Motor neuron (in vitro differentiated cells): ENCODE measurements around the gene LARP1. TPM values are rescaled to one million over a fixed set of nuclear protein-coding genes. Genes with fewer than 3 reads are reported as not detected.
A peak's percentile ranks its signal among the peaks of the same experiment; 100 is the strongest.

Experiments used
- ATAC-seq, 8 experiments: fragments of 200-7000 bp; cut with Tn5 transposase; replicated peaks in 6 of 8; 2 replicates each; pipeline ENCODE4 v1.8.0; 2021; ENCODE audit warnings: mild to moderate bottlenecking in 8 of 8, moderate library complexity in 8 of 8
- H3K27ac ChIP-seq, 2 donors: fragments of 250-450 bp; sonication (Bioruptor Pico); 2 replicates each; pipeline ENCODE4 v1.9.0; 2021; ENCODE audit warnings: antibody characterized with exemption in 2 of 2, mild to moderate bottlenecking in 2 of 2, moderate library complexity in 1 of 2
- H3K4me1 ChIP-seq, 2 donors: fragments of 250-450 bp; sonication (Bioruptor Pico); replicated peaks in 1 of 2; 2 replicates each; pipeline ENCODE4 v1.6.1; 2021; ENCODE audit warnings: antibody characterized with exemption in 2 of 2, mild to moderate bottlenecking in 2 of 2, moderate library complexity in 1 of 2
- H3K4me3 ChIP-seq, 5 donors: fragments of 250-450 bp; sonication (Bioruptor Pico); 2 replicates each; pipeline ENCODE4 v1.9.0; 2021; ENCODE audit warnings: antibody characterized with exemption in 5 of 5, mild to moderate bottlenecking in 5 of 5, moderate library complexity in 4 of 5
- WGBS, 10 experiments: fragments of 450-650 bp; shearing (Covaris generic); methylation state at CpG; one replicate each; pipeline ENCODE4 v1.0.0; 2022; 5-methylcytosine and 5-hydroxymethylcytosine counted together
- in situ Hi-C, 9 experiments: fragments of 400-800 bp; cut with MboI; loops; one replicate each; pipeline ENCODE4 v1.15.0; 2021; ENCODE audit warnings: low sequenced_read_pairs in 9 of 9, low pct_unique_long_range_greater_than_20kb in 2 of 9; ENCODE audit not compliant: unreplicated experiment in 9 of 9
- total RNA-seq, 8 experiments: library from RNA; unstranded; fragments of 300-600 nt; gene quantifications; 2 replicates each; pipeline versions ENCODE4 v1.2.3 to v1.2.4, GENCODE V29; 2022

The LARP1 gene
- total RNA-seq, 8 experiments from 2014 or later: 59.1 to 209 (median 82.6) TPM

GRCh38 chr5:154771383-154771901 lies 16.3 kb downstream of the LARP1 start:
- Histone ChIP-seq H3K27ac (no peak overlapping the region), H3K4me1 (peaks cover 9 to 30% of the 10 kb centered on the region in 2 donors)
- in situ Hi-C loops: no loop called here

GRCh38 chr5:154773326-154773725 lies 18.1 kb downstream of the LARP1 start:
- in situ Hi-C loops: no loop called here
- Histone ChIP-seq H3K27ac (no peak overlapping the region), H3K4me1 (peaks cover 7 to 30% of the 10 kb centered on the region in 2 donors), H3K4me3 (no peak overlapping the region)
- 100% methylated on average over 1 to 2 of the region's 3 CpGs; no CpG with 5 or more reads in 7 of the 10 experiments for WGBS, 10 experiments
- ATAC-seq: no peak

More at GRCh38 chr5:154771383-154771901, 16.3 kb downstream of the LARP1 start:
- peak; percentile 52 to 95 (median 66) for ATAC-seq
- H3K4me3 ChIP-seq: no peak overlapping the region
- 0 to 100% (median 43%) methylated on average over 1 to 8 of the region's 10 CpGs; no CpG with 5 or more reads in 4 of the 10 experiments for WGBS, 10 experiments

- 75 to 100% (median 100%) methylated on average over 1 of the region's 1 CpG; no CpG with 5 or more reads in 5 of the 10 experiments for WGBS, 10 experiments
- in situ Hi-C loops: no loop called here
Observed at GRCh38 chr5:154776167-154776566, 21.0 kb downstream of the LARP1 start.

GRCh38 chr5:154778534-154778933 lies 23.4 kb downstream of the LARP1 start:
- Histone ChIP-seq H3K27ac (no peak overlapping the region), H3K4me3 (no peak overlapping the region), H3K4me1 (peaks cover 0 to 14% of the 10 kb centered on the region in 2 donors)
- WGBS, 10 experiments: 0 to 100% (median 89%) methylated on average over 1 to 2 of the region's 2 CpGs; no CpG with 5 or more reads in 3 of the 10 experiments
- in situ Hi-C loops: no loop called here
- ATAC-seq: no peak

More at GRCh38 chr5:154776167-154776566, 21.0 kb downstream of the LARP1 start:
- no peak for ATAC-seq
- Histone ChIP-seq H3K27ac (no peak overlapping the region), H3K4me1 (peaks cover 7% of the 10 kb centered on the region in 2 donors), H3K4me3 (no peak overlapping the region)

GRCh38 chr5:154779105-154779504 lies 23.9 kb downstream of the LARP1 start:
- no peak overlapping the region for H3K4me3 ChIP-seq
- peak in 2 of 8 experiments; percentile 9 to 72 for ATAC-seq
- H3K27ac ChIP-seq: no peak overlapping the region
- WGBS, 10 experiments: 0 to 100% (median 84%) methylated on average over 1 to 4 of the region's 4 CpGs; no CpG with 5 or more reads in 5 of the 10 experiments
- in situ Hi-C loops: no loop called here
- peaks cover 0 to 19% of the 10 kb centered on the region in 2 donors for H3K4me1 ChIP-seq

- in situ Hi-C loops: no loop called here
- WGBS, 10 experiments: 100% methylated on average over 1 of the region's 1 CpG; no CpG with 5 or more reads in 8 of the 10 experiments
- Histone ChIP-seq H3K4me3 (no peak overlapping the region), H3K4me1 (peaks cover 0 to 19% of the 10 kb centered on the region in 2 donors), H3K27ac (no peak overlapping the region)
- no peak for ATAC-seq
Observed at GRCh38 chr5:154780128-154780527, 25.0 kb downstream of the LARP1 start.

- ATAC-seq: peak; percentile 13 to 79 (median 58)
- Histone ChIP-seq H3K4me1 (peaks cover 0 to 19% of the 10 kb centered on the region in 2 donors), H3K27ac (no peak overlapping the region), H3K4me3 (no peak overlapping the region)
- WGBS, 10 experiments: 20 to 67% (median 46%) methylated on average over 1 to 2 of the region's 4 CpGs; no CpG with 5 or more reads in 7 of the 10 experiments
- in situ Hi-C loops: no loop called here
Observed at GRCh38 chr5:154782326-154782725, 27.1 kb downstream of the LARP1 start.

GRCh38 chr5:154782812-154783592 lies 27.8 kb downstream of the LARP1 start:
- Histone ChIP-seq H3K4me1 (peaks cover 0 to 19% of the 10 kb centered on the region in 2 donors), H3K4me3 (no peak overlapping the region), H3K27ac (no peak overlapping the region)
- ATAC-seq: peak in 6 of 8 experiments; percentile 8 to 44 (median 28)
- in situ Hi-C loops: no loop called here
- WGBS, 10 experiments: 80% methylated on average over 1 of the region's 1 CpG; no CpG with 5 or more reads in 9 of the 10 experiments

- 40 to 100% (median 81%) methylated on average over 1 to 5 of the region's 11 CpGs; no CpG with 5 or more reads in 1 of the 10 experiments for WGBS, 10 experiments
- Histone ChIP-seq H3K4me1 (peaks cover 0 to 19% of the 10 kb centered on the region in 2 donors), H3K4me3 (no peak overlapping the region), H3K27ac (no peak overlapping the region)
- in situ Hi-C loops: no loop called here
- ATAC-seq: peak in 7 of 8 experiments; percentile 14 to 46 (median 19)
Observed at GRCh38 chr5:154783774-154784460, 28.7 kb downstream of the LARP1 start.

GRCh38 chr5:154784856-154785255 lies 29.7 kb downstream of the LARP1 start:
- no peak overlapping the region for H3K4me3 ChIP-seq
- H3K27ac ChIP-seq: no peak overlapping the region
- peaks cover 0 to 19% of the 10 kb centered on the region in 2 donors for H3K4me1 ChIP-seq
- in situ Hi-C loops: no loop called here
- ATAC-seq: no peak
- WGBS, 10 experiments: 83 to 100% (median 100%) methylated on average over 1 to 2 of the region's 2 CpGs; no CpG with 5 or more reads in 3 of the 10 experiments

GRCh38 chr5:154786414-154786813 lies 31.2 kb downstream of the LARP1 start:
- in situ Hi-C loops: no loop called here
- Histone ChIP-seq H3K27ac (no peak overlapping the region), H3K4me1 (peaks cover 0 to 19% of the 10 kb centered on the region in 2 donors), H3K4me3 (no peak overlapping the region)
- WGBS, 10 experiments: 67 to 100% (median 89%) methylated on average over 1 to 2 of the region's 2 CpGs; no CpG with 5 or more reads in 4 of the 10 experiments
- ATAC-seq: peak in 1 of 8 experiments; percentile 12

- 55 to 100% (median 92%) methylated on average over 1 to 4 of the region's 5 CpGs; no CpG with 5 or more reads in 2 of the 10 experiments for WGBS, 10 experiments
- in situ Hi-C loops: no loop called here
- Histone ChIP-seq H3K4me3 (no peak overlapping the region), H3K4me1 (peaks cover 0 to 6% of the 10 kb centered on the region in 2 donors), H3K27ac (no peak overlapping the region)
- ATAC-seq: no peak
Observed at GRCh38 chr5:154788212-154788611, 33.0 kb downstream of the LARP1 start.

- Histone ChIP-seq H3K4me3 (no peak overlapping the region), H3K27ac (no peak overlapping the region), H3K4me1 (no peaks in the 10 kb centered on the region)
- WGBS, 10 experiments: 92 to 100% (median 100%) methylated on average over 1 to 3 of the region's 3 CpGs; no CpG with 5 or more reads in 2 of the 10 experiments
- in situ Hi-C loops: no loop called here
- no peak for ATAC-seq
Observed at GRCh38 chr5:154791535-154791934, 36.4 kb downstream of the LARP1 start.
